Upper lobe of left lung (tissue), 4 donors: ENCODE data around the gene DRAM2.

Experiments
- POLR2A ChIP-seq, 4 donors: fragments of 450-650 bp; IDR thresholded peaks; one replicate each; pipeline ENCODE4 v1.5.1; 2016 to 2017; ENCODE audit warnings: antibody characterized with exemption in 4 of 4, mild to moderate bottlenecking in 2 of 4
- POLR2AphosphoS5 ChIP-seq, 2 donors: sonication (generic); formaldehyde crosslinking; IDR thresholded peaks; one replicate each; pipeline ENCODE4 v1.5.1; 2017; ENCODE audit warnings: antibody characterized with exemption in 2 of 2
- TF ChIP-seq, protein P1 (sequence below), 6 experiments: fragments of 450-650 bp in 4 of 6; fragments of 200-600 bp in 2 of 6; sonication (generic) in 2 of 6; IDR thresholded peaks; one replicate each; pipeline ENCODE4 v1.5.1; 2016 to 2019; ENCODE audit warnings: antibody characterized with exemption in 6 of 6

- TF ChIP-seq, protein P1, sequence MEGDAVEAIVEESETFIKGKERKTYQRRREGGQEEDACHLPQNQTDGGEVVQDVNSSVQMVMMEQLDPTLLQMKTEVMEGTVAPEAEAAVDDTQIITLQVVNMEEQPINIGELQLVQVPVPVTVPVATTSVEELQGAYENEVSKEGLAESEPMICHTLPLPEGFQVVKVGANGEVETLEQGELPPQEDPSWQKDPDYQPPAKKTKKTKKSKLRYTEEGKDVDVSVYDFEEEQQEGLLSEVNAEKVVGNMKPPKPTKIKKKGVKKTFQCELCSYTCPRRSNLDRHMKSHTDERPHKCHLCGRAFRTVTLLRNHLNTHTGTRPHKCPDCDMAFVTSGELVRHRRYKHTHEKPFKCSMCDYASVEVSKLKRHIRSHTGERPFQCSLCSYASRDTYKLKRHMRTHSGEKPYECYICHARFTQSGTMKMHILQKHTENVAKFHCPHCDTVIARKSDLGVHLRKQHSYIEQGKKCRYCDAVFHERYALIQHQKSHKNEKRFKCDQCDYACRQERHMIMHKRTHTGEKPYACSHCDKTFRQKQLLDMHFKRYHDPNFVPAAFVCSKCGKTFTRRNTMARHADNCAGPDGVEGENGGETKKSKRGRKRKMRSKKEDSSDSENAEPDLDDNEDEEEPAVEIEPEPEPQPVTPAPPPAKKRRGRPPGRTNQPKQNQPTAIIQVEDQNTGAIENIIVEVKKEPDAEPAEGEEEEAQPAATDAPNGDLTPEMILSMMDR (IDR thresholded peaks at IDR 0.05) = no peak
- TF ChIP-seq POLR2A (IDR thresholded peaks at IDR 0.05) (no peak), POLR2AphosphoS5 (IDR thresholded peaks at IDR 0.05) (no peak)
Measured at GRCh38 chr1:111126354-111126753, 13.5 kb downstream of the DRAM2 start.
